CD4-positive, CD25-positive, alpha-beta regulatory T cell (primary cell): Measurements from ENCODE around the gene CST6. TPM values are rescaled to one million over a fixed set of nuclear protein-coding genes. Genes with fewer than 3 reads are reported as not detected.

Source experiments
- ATAC-seq, 2 donors: fragments of 150-1000 bp; cut with Tn5 transposase; one replicate each; pipeline ENCODE4 v1.10.0; 2021; ENCODE audit warnings: low read depth in 2 of 2, moderate number of reproducible peaks in 2 of 2, moderate library complexity in 1 of 2
- DNase-seq, 3 donors: peaks; one replicate each; pipeline versions ENCODE4 v3.0.0 to v3.0.0-alpha.2; 2012 to 2022; ENCODE audit warnings: mixed read lengths in 1 of 3
- H3K27ac ChIP-seq: one replicate; pipeline ENCODE4 v1.7.0; 2013; ENCODE audit warnings: mild to moderate bottlenecking, low read length; ENCODE audit not compliant: insufficient read depth, poor library complexity, severe bottlenecking
- H3K27me3 ChIP-seq: one replicate; pipeline ENCODE4 v1.7.0; 2013; ENCODE audit warnings: low read length; ENCODE audit not compliant: control insufficient read depth, insufficient read depth
- H3K36me3 ChIP-seq: one replicate; pipeline ENCODE4 v1.7.0; 2013; ENCODE audit warnings: mild to moderate bottlenecking, low read length, moderate library complexity; ENCODE audit not compliant: control insufficient read depth, insufficient read depth
- H3K4me1 ChIP-seq: 2 replicates; pipeline ENCODE4 v1.7.0; 2013; ENCODE audit warnings: mild to moderate bottlenecking, low read length; ENCODE audit not compliant: insufficient read depth, control insufficient read depth, poor library complexity, severe bottlenecking
- H3K4me3 ChIP-seq: one replicate; pipeline ENCODE4 v1.7.0; 2013; ENCODE audit warnings: low read depth, mild to moderate bottlenecking, low read length, moderate library complexity
- H3K9me3 ChIP-seq, 2 experiments: 1 replicate in 1 of 2; 2 replicates in 1 of 2; pipeline ENCODE4 v1.7.0; 2013; ENCODE audit warnings: low read length in 2 of 2, mild to moderate bottlenecking in 1 of 2, moderate library complexity in 1 of 2; ENCODE audit not compliant: control insufficient read depth in 2 of 2
- H3K27ac Mint-ChIP-seq, 3 donors: one replicate each; pipeline ENCODE4 v1.8.0; 2020 to 2022; ENCODE audit warnings: mild to moderate bottlenecking in 3 of 3, mixed read lengths in 3 of 3, moderate library complexity in 2 of 3
- H3K27me3 Mint-ChIP-seq: one replicate; pipeline ENCODE4 v1.8.0; 2022; ENCODE audit warnings: mild to moderate bottlenecking, mixed read lengths
- H3K36me3 Mint-ChIP-seq: one replicate; pipeline ENCODE4 v1.8.0; 2020; ENCODE audit warnings: mixed read lengths
- H3K4me1 Mint-ChIP-seq, 4 donors: one replicate each; pipeline ENCODE4 v1.8.0; 2020 to 2022; ENCODE audit warnings: mixed read lengths in 4 of 4, mild to moderate bottlenecking in 1 of 4
- H3K4me3 Mint-ChIP-seq, 4 donors: one replicate each; pipeline ENCODE4 v1.8.0; 2020 to 2022; ENCODE audit warnings: mild to moderate bottlenecking in 4 of 4, mixed read lengths in 4 of 4, moderate library complexity in 3 of 4
- H3K9me3 Mint-ChIP-seq, 7 donors: one replicate each; pipeline ENCODE4 v1.8.0; 2020 to 2022; ENCODE audit warnings: mixed read lengths in 7 of 7, mild to moderate bottlenecking in 3 of 7, moderate library complexity in 2 of 7
- polyA plus RNA-seq, 4 donors: library from polyadenylated mRNA; unstranded; fragments of 300-500 nt; fragmentation: Illumina TruSeq; gene quantifications; one replicate each; pipeline ENCODE4 v1.2.3, GENCODE V29; 2021
- total RNA-seq: library from RNA; stranded (reverse); gene quantifications from one replicate; pipeline ENCODE4 v1.2.3, GENCODE V29; 2022

Gene CST6
- total and polyA plus RNA-seq, 5 donors from 2014 or later, result not detected

- Mint-ChIP-seq H3K4me3 (no peak overlapping the region), H3K36me3 (peaks cover 11% of the 10 kb centered on the region), H3K9me3 (peaks cover 0 to 1% (median 0%) of the 10 kb centered on the region in 7 donors), H3K27ac (no peak overlapping the region), H3K4me1 (no peaks in the 10 kb centered on the region), H3K27me3 (no peaks in the 10 kb centered on the region)
- Histone ChIP-seq H3K27me3 (no peaks in the 10 kb centered on the region), H3K27ac (no peak overlapping the region), H3K4me3 (no peak overlapping the region), H3K9me3 (no peaks in the 10 kb centered on the region), H3K4me1 (no peaks in the 10 kb centered on the region), H3K36me3 (peaks cover 26% of the 10 kb centered on the region)
- no peak for ATAC-seq
- no peak for DNase-seq
These were observed 30.6 kb upstream of the CST6 start for GRCh38 chr11:65981101-65981740.

- ATAC-seq, result no peak
- Mint-ChIP-seq H3K27ac (no peak overlapping the region), H3K27me3 (no peaks in the 10 kb centered on the region), H3K9me3 (peaks cover 0 to 1% (median 0%) of the 10 kb centered on the region in 7 donors), H3K4me3 (no peak overlapping the region), H3K4me1 (no peaks in the 10 kb centered on the region), H3K36me3 (peaks cover 8% of the 10 kb centered on the region)
- no peaks in the 10 kb centered on the region for H3K4me1 ChIP-seq
- H3K4me3 ChIP-seq, result no peak overlapping the region
- H3K9me3 ChIP-seq, result no peaks in the 10 kb centered on the region
- H3K27ac ChIP-seq, result no peak overlapping the region
- H3K36me3 ChIP-seq, result peaks cover 19% of the 10 kb centered on the region
- H3K27me3 ChIP-seq, result no peaks in the 10 kb centered on the region
- no peak for DNase-seq
These were observed 29.6 kb upstream of the CST6 start for GRCh38 chr11:65981972-65982823.

DNA sequence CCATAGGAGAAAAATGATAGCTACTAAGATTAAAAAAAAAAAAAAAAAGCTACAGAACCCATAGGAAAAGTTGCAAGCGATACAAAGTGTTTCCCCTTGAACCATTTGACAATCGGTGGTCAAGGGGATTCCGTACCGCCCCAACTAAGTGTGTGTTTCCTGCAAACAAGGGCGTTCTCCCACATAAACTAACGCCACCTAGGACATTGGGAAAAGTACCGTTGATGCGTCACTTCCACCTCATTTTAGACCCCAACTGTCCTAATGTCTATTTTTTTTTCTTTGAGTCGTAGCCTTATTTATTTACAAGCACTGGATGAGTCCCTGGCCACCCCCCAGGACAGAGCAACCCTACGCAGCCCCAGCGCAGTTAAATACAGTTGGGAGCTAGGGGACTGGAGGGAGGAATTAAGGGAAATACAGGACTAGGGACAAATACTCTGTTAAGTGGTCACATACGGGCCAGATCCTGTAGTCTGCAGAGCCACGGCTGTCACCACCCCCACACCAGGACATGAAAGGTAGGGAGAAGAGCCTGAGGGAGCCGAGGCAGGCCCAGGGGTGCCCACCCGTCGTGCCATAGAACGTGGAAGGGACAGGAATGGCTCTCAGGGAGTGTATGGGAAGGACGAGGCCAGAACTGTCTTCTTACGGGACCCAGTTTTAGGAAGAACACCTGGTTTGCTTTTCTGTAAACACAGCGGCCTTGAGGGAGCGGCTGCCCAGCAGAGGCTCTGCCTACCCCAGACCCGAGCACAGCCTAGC lies 28.8 kb upstream of the CST6 start:
- Mint-ChIP-seq H3K36me3 (peaks cover 8% of the 10 kb centered on the region), H3K27me3 (no peaks in the 10 kb centered on the region), H3K4me1 (peaks cover 0 to 2% (median 0%) of the 10 kb centered on the region in 4 donors), H3K9me3 (peaks cover 0 to 1% (median 0%) of the 10 kb centered on the region in 7 donors), H3K27ac (peak overlapping the region in 1 of 3 donors; percentile 31), H3K4me3 (no peak overlapping the region)
- DNase-seq (no peak), ATAC-seq (no peak)
- peaks cover 11% of the 10 kb centered on the region for H3K36me3 ChIP-seq
- H3K27ac ChIP-seq, result no peak overlapping the region
- no peaks in the 10 kb centered on the region for H3K27me3 ChIP-seq
- H3K4me3 ChIP-seq, result no peak overlapping the region
- H3K4me1 ChIP-seq, result no peaks in the 10 kb centered on the region
- H3K9me3 ChIP-seq, result no peaks in the 10 kb centered on the region

DNA sequence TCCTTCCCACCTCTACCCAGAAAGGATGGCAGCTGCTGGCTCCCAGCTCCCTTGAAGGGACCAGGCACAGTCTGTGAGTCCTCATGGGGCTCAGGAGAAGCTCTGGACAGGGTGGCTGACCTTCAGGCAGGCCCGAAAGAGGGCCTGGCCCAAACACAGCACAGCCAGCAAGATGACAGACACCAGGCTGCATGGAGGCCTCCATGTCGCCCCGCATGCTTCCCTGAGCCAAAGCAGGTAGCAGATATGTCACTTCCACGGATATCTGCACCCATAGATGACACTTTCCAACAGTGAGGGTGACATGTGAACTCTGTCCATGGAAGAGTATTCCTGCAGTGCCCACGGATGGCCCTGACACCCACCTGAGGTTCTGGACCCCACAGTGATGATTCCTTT lies 28.2 kb upstream of the CST6 start:
- ATAC-seq (no peak), DNase-seq (no peak)
- Histone ChIP-seq H3K36me3 (peaks cover 7% of the 10 kb centered on the region), H3K27me3 (no peaks in the 10 kb centered on the region), H3K9me3 (no peaks in the 10 kb centered on the region), H3K4me3 (no peak overlapping the region), H3K27ac (no peak overlapping the region), H3K4me1 (no peaks in the 10 kb centered on the region)
- Mint-ChIP-seq H3K4me3 (no peak overlapping the region), H3K27ac (no peak overlapping the region), H3K9me3 (peaks cover 0 to 1% (median 0%) of the 10 kb centered on the region in 7 donors), H3K4me1 (peaks cover 0 to 3% (median 0%) of the 10 kb centered on the region in 4 donors), H3K36me3 (peaks cover 8% of the 10 kb centered on the region), H3K27me3 (no peaks in the 10 kb centered on the region)

GRCh38 chr11:65987336-65987735 lies 24.5 kb upstream of the CST6 start:
- Mint-ChIP-seq H3K4me1 (peaks cover 5 to 8% (median 6%) of the 10 kb centered on the region in 4 donors), H3K4me3 (no peak overlapping the region), H3K36me3 (no peaks in the 10 kb centered on the region), H3K27ac (no peak overlapping the region), H3K27me3 (no peaks in the 10 kb centered on the region), H3K9me3 (peaks cover 0 to under 1% (median 0%) of the 10 kb centered on the region in 7 donors)
- Histone ChIP-seq H3K4me3 (no peak overlapping the region), H3K36me3 (no peaks in the 10 kb centered on the region), H3K27ac (no peak overlapping the region), H3K27me3 (no peaks in the 10 kb centered on the region), H3K4me1 (no peaks in the 10 kb centered on the region), H3K9me3 (no peaks in the 10 kb centered on the region)
- DNase-seq, result no peak
- ATAC-seq, result no peak

DNA sequence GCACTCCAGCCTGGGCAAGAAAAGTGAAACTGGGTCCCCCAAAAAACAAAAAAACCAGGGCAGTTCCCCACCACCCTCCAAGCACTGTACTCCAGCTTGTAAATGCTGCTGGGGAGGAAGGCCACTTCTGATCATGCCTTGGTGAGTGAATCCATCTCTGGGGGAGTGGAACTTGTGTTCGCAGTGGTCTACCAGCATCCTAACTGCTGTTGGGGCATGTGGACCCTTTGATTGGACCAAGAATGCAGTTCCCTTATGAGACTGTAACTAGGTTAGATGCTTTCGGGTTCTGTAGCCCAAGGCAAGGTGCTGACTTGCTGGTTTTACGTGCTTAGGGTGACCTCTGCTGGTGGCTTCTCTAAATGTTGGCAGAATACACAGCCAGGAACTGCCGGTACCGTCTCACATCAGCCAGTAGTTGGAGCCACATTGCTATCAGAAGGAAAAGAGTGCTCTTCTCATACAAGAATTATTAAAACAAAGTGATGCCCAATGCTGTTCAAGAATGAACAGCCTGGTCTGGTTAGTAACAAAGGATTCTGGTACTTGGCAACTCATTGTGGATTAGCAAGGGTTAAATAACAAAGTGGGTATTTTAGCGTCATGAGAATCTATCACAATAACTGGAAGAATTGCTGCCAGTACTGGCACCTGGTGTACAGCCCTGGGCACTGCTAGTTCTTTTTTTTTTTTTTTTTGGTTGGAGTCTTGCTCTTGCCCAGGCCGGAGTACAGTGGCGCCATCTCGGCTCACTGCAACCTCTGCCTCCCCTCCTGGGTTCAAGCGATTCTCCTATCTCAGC lies 22.8 kb upstream of the CST6 start:
- peak overlapping the region; percentile 55 for H3K27ac ChIP-seq

DNA sequence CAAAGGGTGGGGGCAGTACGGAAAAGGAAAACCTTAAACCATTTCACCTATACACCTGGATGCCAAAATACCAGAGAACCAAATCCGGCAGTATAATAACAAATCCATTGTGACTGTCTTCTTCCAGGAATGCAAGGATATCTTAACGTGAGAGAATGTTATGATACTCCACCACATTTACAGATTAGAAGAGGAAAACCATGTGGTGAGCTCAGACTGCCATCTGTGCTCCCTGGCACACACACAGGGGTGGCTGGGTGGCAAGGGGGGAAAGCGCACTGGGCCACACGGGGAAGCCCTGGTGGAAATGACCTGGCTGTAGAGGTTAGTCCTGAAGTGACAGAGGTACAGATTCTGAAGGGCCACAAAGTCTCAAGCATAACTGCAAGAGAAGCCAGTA lies 19.8 kb upstream of the CST6 start:
- Mint-ChIP-seq H3K27me3 (no peaks in the 10 kb centered on the region), H3K27ac (peak overlapping the region in 1 of 3 donors; percentile 6), H3K4me3 (no peak overlapping the region), H3K4me1 (peaks cover 5 to 11% (median 7%) of the 10 kb centered on the region in 4 donors), H3K9me3 (peaks cover 0 to 3% (median 0%) of the 10 kb centered on the region in 7 donors), H3K36me3 (peaks cover 4% of the 10 kb centered on the region)
- Histone ChIP-seq H3K9me3 (no peaks in the 10 kb centered on the region), H3K4me1 (no peaks in the 10 kb centered on the region), H3K27me3 (no peaks in the 10 kb centered on the region), H3K27ac (no peak overlapping the region), H3K36me3 (peaks cover 2% of the 10 kb centered on the region), H3K4me3 (no peak overlapping the region)
- ATAC-seq, result no peak
- no peak for DNase-seq

More for the DNA sequence above, 22.8 kb upstream of the CST6 start:
- Mint-ChIP-seq H3K4me3 (peak overlapping the region in 1 of 4 donors; percentile 3), H3K36me3 (no peaks in the 10 kb centered on the region), H3K27ac (peak overlapping the region; percentile 48 to 77 (median 66)), H3K27me3 (no peaks in the 10 kb centered on the region), H3K9me3 (peaks cover 0 to 3% (median 0%) of the 10 kb centered on the region in 7 donors), H3K4me1 (peaks cover 5 to 8% (median 6%) of the 10 kb centered on the region in 4 donors)
- no peaks in the 10 kb centered on the region for H3K27me3 ChIP-seq
- H3K36me3 ChIP-seq, result no peaks in the 10 kb centered on the region
- H3K4me3 ChIP-seq, result no peak overlapping the region
- DNase-seq (peak; percentile 86 to 97 (median 94)), ATAC-seq (peak; percentile 99 to 100)
- H3K4me1 ChIP-seq, result no peaks in the 10 kb centered on the region
- H3K9me3 ChIP-seq, result no peaks in the 10 kb centered on the region
